Ammon's horn (tissue), 1 donor: ENCODE data around the gene CHSY3.

ENCODE experiments used
- DNase-seq: peaks from one replicate; pipeline ENCODE4 v3.0.0-alpha.2; 2016; ENCODE audit warnings: low spot score

Gene CHSY3

GRCh38 chr5:130096483-130096882 lies 192.2 kb downstream of the CHSY3 start:
- DNase-seq: no peak

GRCh38 chr5:130099008-130099407 lies 194.7 kb downstream of the CHSY3 start:
- DNase-seq: no peak

- no peak for DNase-seq
Observed at GRCh38 chr5:130102375-130102774, 198.1 kb downstream of the CHSY3 start.

GRCh38 chr5:130102960-130103359 lies 198.7 kb downstream of the CHSY3 start:
- no peak for DNase-seq

GRCh38 chr5:130104895-130105688 lies 200.8 kb downstream of the CHSY3 start:
- DNase-seq: no peak

GRCh38 chr5:130106480-130106879 lies 202.2 kb downstream of the CHSY3 start:
- no peak for DNase-seq

- no peak for DNase-seq
Observed at GRCh38 chr5:130109152-130109551, 204.9 kb downstream of the CHSY3 start.

GRCh38 chr5:130110328-130110727 lies 206.1 kb downstream of the CHSY3 start:
- DNase-seq: no peak

- DNase-seq: no peak
Observed at GRCh38 chr5:130111746-130112145, 207.5 kb downstream of the CHSY3 start.

GRCh38 chr5:130112246-130112645 lies 208.0 kb downstream of the CHSY3 start:
- DNase-seq: no peak

- DNase-seq: no peak
Observed at GRCh38 chr5:130115686-130116085, 211.4 kb downstream of the CHSY3 start.

GRCh38 chr5:130116462-130116861 lies 212.2 kb downstream of the CHSY3 start:
- no peak for DNase-seq

- no peak for DNase-seq
Observed at GRCh38 chr5:130116972-130117371, 212.7 kb downstream of the CHSY3 start.

- DNase-seq: no peak
Observed at GRCh38 chr5:130126746-130127145, 222.5 kb downstream of the CHSY3 start.

- DNase-seq: no peak
Observed at GRCh38 chr5:130135506-130135905, 231.2 kb downstream of the CHSY3 start.

GRCh38 chr5:130136300-130136699 lies 232.0 kb downstream of the CHSY3 start:
- DNase-seq: no peak

GRCh38 chr5:130137681-130138080 lies 233.4 kb downstream of the CHSY3 start:
- no peak for DNase-seq

GRCh38 chr5:130138406-130139045 lies 234.3 kb downstream of the CHSY3 start:
- DNase-seq: no peak

GRCh38 chr5:130141659-130142320 lies 237.5 kb downstream of the CHSY3 start:
- peak; percentile 22 for DNase-seq

- peak; percentile 22 for DNase-seq
Observed at GRCh38 chr5:130151239-130151638, 247.0 kb downstream of the CHSY3 start.

- DNase-seq: no peak
Observed at GRCh38 chr5:130155345-130156011, 251.2 kb downstream of the CHSY3 start.

GRCh38 chr5:130158036-130158435 lies 253.8 kb downstream of the CHSY3 start:
- DNase-seq: no peak

GRCh38 chr5:130159968-130160367 lies 255.7 kb downstream of the CHSY3 start:
- DNase-seq: no peak
